OCI-LY3 (cell line): ENCODE results near the gene MCEMP1.

ENCODE experiments used
- H2AFZ ChIP-seq: fragments of 200-600, 300-600 bp; shearing (Covaris generic); 2 replicates; pipeline ENCODE4 v1.6.0; 2014; ENCODE audit warnings: antibody characterized with exemption, low read depth, low read length
- H3K27ac ChIP-seq: fragments of 200-600, 300-600 bp; sonication (generic); 2 replicates; pipeline ENCODE4 v1.5.1; 2014; ENCODE audit warnings: mild to moderate bottlenecking, low read length, moderate library complexity, mixed read lengths
- H3K27me3 ChIP-seq: fragments of 200-600, 300-600 bp; sonication (generic); 2 replicates; pipeline ENCODE4 v1.6.1; 2014; ENCODE audit warnings: low read depth, low read length, mixed read lengths
- H3K36me3 ChIP-seq: fragments of 200-600, 300-600 bp; sonication (generic); replicated peaks from 2 replicates; pipeline ENCODE3; 2014; ENCODE audit warnings: low read depth, low read length, mixed read lengths
- H3K4me1 ChIP-seq: fragments of 300-600, 200-600 bp; sonication (generic); 2 replicates; pipeline ENCODE4 v1.6.1; 2014; ENCODE audit warnings: low read length, mixed read lengths
- H3K4me2 ChIP-seq: fragments of 200-600, 300-600 bp; sonication (generic); 2 replicates; pipeline ENCODE4 v1.6.1; 2014; ENCODE audit warnings: low read length, mixed read lengths
- H3K4me3 ChIP-seq: fragments of 300-600, 200-600 bp; sonication (generic); 2 replicates; pipeline ENCODE4 v1.5.1; 2014; ENCODE audit warnings: antibody characterized with exemption, mild to moderate bottlenecking, low read length, moderate library complexity
- H3K79me2 ChIP-seq: fragments of 300-600, 200-600 bp; shearing (Covaris generic); 2 replicates; pipeline ENCODE4 v1.6.1; 2014; ENCODE audit warnings: mild to moderate bottlenecking, low read length, mixed read lengths
- H3K9ac ChIP-seq: fragments of 300-600, 200-600 bp; shearing (Covaris generic); 2 replicates; pipeline ENCODE4 v1.6.0; 2014; ENCODE audit warnings: mild to moderate bottlenecking, low read length, moderate library complexity
- H3K9me3 ChIP-seq: fragments of 200-600, 300-600 bp; shearing (Covaris generic); 2 replicates; pipeline ENCODE4 v1.6.1; 2014; ENCODE audit warnings: low read length, mixed read lengths; ENCODE audit not compliant: insufficient read depth
- H4K20me1 ChIP-seq: fragments of 200-600, 300-600 bp; sonication (generic); 2 replicates; pipeline ENCODE4 v1.6.1; 2016; ENCODE audit warnings: low read length, mixed read lengths; ENCODE audit not compliant: insufficient read depth
- CTCF ChIP-seq: fragments of 200-600, 300-600 bp; sonication (generic); IDR thresholded peaks from 2 replicates; pipeline ENCODE4 v1.5.1; 2014; ENCODE audit warnings: antibody characterized with exemption, low read length, low read depth
- EZH2phosphoT487 ChIP-seq: fragments of 200-600 bp; shearing (Covaris generic); IDR thresholded peaks from 2 replicates; pipeline ENCODE4 v1.6.1; 2018; ENCODE audit warnings: antibody characterized with exemption, mixed run types, low read depth

MCEMP1 gene

DNA sequence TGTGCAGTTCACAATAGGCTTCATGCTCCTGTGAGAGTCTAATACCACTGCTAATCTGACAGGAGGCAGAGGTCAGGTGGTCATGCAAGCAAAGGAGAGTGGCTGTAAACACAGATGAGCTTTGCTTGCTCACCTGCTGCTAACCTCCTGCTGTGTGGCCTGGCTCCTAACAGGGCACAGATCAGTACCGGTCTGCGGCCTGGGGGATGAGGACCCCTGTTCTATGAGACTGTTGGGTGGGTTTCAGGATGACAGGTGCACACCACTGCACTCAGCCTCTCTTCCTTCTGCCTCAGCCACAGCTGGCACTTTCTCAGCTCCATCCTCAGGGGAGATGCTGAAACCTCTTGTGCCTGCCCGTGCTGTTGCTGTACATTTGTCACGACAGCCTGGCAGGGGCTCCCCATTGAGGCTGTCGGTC, 45.4 kb downstream of the MCEMP1 start:
- Histone ChIP-seq H4K20me1 (no peaks in the 10 kb centered on the region), H2AFZ (no peak overlapping the region), H3K27ac (no peak overlapping the region), H3K9me3 (no peaks in the 10 kb centered on the region), H3K4me2 (no peak overlapping the region), H3K36me3 (no peaks in the 10 kb centered on the region), H3K9ac (no peak overlapping the region), H3K27me3 (peaks cover 39% of the 10 kb centered on the region), H3K4me3 (no peak overlapping the region), H3K79me2 (no peaks in the 10 kb centered on the region), H3K4me1 (no peaks in the 10 kb centered on the region)
- TF ChIP-seq EZH2phosphoT487, result no peak

DNA sequence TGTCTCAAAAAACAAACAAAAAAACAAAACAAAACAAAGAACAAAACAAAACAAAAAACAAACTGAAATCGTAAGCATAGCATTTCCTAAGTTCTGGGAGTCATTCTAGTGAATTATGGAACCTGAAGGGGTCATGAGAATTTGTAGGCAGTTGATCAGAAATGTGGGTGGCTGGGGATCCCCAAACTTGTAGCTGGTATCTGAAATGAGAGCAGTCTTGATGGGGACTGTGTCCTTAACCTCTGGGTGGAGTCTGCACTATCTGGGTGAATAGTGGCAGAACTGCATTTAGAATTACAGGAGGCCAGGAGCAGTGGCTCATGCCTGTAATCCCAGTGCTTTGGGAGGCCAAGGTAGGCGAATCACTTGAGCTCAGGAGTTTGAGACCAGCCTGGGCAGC, 48.9 kb downstream of the MCEMP1 start:
- H3K27me3 ChIP-seq, result peaks cover 56% of the 10 kb centered on the region
- H3K36me3 ChIP-seq, result no peaks in the 10 kb centered on the region
- no peaks in the 10 kb centered on the region for H3K4me1 ChIP-seq
- H3K27ac ChIP-seq, result no peak overlapping the region
- no peak for TF ChIP-seq CTCF
- TF ChIP-seq EZH2phosphoT487, result no peak
- no peaks in the 10 kb centered on the region for H3K9me3 ChIP-seq
- H3K4me3 ChIP-seq, result no peak overlapping the region
- H4K20me1 ChIP-seq, result no peaks in the 10 kb centered on the region
- no peak overlapping the region for H2AFZ ChIP-seq
- H3K4me2 ChIP-seq, result no peak overlapping the region
- H3K79me2 ChIP-seq, result no peaks in the 10 kb centered on the region
- H3K9ac ChIP-seq, result no peak overlapping the region

GRCh38 chr19:7729211-7729610, 52.3 kb downstream of the MCEMP1 start:
- Histone ChIP-seq H3K27me3 (peaks cover 55% of the 10 kb centered on the region), H3K27ac (no peak overlapping the region), H2AFZ (no peak overlapping the region), H3K9me3 (no peaks in the 10 kb centered on the region), H3K4me2 (no peak overlapping the region), H3K79me2 (no peaks in the 10 kb centered on the region), H3K4me1 (no peaks in the 10 kb centered on the region), H3K36me3 (no peaks in the 10 kb centered on the region), H3K4me3 (no peak overlapping the region), H3K9ac (no peak overlapping the region), H4K20me1 (no peaks in the 10 kb centered on the region)
- TF ChIP-seq CTCF, result no peak
- no peak for TF ChIP-seq EZH2phosphoT487
